GF-D8 (cell line): ENCODE data around the gene GFRA1.
"Not testable (repeated sequence)": the region's sequence is repeated elsewhere in the genome, so short reads cannot be mapped to it uniquely, and the experiment has no call there.

Source experiments
- DNase-seq: peaks from one replicate; lab custom pipeline; 2025; lab: John Stamatoyannopoulos, UW

The GFRA1 gene

DNA sequence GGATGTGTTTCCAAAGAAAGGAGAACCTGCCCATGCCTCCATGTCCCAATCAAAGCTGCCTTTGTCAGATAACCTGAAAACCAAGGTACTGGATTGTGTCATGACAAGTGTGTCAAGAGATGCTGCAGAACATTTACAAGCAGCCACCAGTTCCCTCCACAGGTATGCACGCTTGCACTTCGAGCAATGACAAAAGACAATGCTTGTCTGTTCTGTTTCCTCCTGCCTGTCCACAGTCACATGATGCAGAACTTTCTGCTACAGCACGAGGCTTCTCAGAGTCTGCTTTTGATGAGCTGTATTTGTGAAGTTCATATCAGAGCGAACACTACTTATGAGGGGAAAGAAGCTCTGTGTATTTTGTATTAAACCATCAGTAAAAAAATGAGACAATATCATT is 209.9 kb downstream of the GFRA1 start:
- DNase-seq: no peak

DNA sequence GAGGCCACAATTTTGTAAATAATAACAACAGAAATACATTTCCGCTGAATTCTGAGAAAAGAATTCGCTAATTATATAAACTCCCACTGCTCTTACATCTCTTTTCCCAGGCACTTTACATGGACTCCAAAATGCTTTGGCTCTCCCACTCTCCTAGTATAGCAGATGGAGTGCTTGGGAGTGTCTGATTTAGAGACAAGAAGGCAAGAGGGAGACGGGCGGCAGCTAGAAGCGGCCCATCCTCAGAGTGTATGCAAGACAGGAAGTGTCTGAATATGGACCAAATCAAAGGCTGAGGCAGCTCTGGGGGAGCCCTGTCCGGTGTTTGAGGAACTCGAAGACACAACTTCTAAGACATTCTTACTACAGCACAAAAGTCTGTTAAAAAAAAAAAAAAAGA is 212.1 kb downstream of the GFRA1 start:
- DNase-seq: no peak

DNA sequence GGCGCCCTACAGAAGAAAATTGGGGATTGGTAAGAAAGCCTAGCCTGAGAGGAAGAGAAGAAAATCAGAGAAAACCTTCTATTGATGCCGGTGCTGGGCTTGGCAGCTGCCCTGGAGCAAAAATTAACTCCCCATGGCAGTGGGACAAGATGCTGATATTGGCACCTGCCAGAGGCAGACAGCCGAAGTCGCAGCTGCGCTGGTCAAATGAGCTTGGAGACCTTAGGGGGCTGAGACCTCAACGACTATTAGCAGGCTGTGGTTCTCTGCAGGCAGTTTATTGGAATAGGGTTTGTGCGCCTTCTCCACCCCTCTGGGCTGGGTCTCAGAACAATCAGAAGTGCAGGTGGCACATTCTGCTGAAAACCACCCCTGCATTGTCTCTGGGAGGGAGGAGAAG is 213.7 kb downstream of the GFRA1 start:
- DNase-seq: no peak

DNA sequence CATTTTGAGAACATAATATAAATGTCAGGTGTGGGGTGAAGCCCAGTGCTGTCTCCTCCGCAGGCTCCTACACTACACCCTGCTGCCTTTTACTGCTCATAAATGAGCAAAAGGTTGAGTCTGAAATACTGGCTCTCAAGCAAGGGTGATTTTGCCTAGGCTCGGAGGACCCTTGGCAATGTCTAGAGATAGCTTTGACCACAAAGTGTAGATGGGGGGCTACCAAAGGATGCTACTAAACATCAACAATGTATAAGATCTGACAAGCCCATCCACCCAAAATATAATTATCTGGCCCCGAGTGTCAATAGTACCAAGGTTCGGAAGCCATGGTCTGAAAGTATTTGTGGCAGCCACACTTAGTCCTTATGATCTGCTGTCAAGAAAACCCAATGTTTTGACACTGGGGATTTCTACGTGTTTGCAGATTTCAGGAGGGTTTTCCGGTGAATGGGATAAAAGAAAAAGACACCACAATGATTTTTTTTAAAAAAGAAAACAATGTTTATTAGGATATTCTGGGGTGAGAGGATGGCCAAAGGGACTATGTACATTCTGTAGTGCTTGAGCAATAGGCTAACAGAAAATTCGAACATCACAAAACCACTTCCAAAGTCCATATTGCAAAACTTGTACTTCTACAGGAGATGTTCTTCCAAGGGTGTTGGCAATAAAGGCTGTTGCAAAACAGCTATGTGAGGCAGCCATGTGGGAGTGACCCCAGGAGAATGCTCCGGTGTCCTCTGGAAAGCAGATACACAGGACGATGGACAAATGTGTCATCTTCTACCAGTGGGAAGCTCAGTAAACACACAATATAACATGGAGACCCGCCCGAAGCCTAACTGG is 216.3 kb downstream of the GFRA1 start:
- no peak for DNase-seq

DNA sequence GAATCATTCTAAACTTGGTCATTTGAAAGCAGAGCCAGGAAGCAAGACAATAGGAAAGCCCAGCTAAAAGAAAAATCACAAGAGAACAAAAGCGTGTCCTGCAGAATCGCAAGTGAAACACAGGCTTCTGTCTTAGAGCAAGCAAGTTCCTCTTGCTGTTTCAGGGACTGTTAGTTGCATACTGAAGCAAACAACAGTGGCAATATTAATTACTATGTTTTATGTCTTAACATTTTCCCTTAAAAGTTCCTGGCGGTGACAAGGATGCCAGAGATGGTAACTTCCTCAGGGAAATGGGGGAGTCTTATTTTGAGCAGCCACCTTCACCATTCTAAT is 217.1 kb downstream of the GFRA1 start:
- DNase-seq: no peak

DNA sequence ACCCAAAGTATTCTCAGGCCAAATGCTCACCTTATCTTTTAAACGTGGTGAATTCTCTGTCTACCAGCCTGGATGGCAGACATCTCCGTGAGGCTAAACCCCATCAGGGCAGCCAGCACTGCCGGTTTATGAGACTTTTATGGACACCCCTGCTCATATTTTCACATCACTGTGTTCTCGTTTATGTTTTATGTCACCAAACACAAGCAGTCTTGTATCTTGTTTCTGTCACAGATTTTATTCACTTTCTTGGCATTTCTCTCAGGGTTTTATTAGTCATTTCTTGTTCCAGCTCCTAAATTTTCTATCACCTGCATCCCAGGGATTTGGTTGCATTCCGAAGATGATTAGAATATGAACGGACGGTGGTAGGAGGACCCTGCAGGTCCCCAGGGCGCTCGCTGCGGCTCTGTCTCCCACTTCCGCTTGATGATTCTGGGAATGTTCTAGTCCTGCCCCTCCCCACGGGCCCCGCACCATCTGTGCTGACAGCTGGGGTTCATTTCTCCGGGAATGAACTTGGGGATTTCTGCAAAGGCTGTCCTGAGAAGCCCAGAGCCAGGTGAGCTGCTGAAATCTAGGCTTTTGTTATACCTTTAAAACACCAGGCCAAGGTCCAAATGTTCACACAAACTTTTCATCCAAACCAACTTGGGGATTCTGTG is 217.6 kb downstream of the GFRA1 start:
- DNase-seq: no peak

DNA sequence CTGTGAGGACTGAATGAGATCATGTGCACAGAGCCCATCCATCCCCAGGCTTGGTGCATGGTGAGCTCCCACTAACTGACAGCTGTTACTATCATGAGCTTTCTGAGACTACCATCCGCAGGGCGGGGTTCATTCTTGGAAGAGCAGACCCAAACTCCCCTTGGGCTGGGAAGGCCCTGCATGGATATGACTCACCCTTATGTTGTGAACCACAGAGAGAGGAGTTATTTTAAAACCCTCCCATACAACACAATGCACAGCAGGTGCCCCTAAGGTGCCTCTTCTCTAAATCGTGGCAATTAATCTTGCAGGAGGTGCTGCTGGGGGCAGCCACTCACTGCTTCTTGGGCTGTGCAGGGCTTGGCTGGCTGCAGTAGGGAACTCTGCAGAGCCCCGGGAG is 219.1 kb downstream of the GFRA1 start:
- DNase-seq: no peak

DNA sequence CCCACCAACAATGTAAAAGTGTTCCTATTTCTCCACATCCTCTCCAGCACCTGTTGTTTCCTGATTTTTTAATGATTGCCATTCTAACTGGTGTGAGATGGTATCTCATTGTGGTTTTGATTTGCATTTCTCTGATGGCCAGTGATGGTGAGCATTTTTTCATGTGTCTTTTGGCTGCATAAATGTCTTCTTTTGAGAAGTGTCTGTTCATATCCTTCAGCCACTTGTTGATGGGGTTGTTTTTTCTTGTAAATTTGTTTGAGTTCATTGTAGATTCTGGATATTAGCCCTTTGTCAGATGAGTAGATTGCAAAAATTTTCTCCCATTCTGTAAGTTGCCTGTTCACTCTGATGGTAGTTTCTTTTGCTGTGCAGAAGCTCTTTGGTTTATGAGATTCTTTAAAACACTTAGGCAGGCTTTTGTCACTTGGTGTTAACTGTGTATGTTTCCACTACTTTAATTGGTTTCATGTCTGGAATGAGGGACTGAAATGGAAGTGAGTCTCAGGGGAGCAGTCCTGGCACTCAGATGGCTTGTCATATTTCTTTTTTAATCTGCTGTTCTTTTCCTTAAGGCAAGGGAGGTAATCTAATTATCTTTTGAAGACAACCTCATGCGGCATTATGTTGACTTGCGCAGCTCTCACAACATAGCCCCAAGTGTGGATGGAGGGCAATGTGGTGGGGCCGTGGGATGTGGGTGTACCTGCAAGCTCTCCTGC is 219.8 kb downstream of the GFRA1 start:
- DNase-seq: not testable (repeated sequence)

DNA sequence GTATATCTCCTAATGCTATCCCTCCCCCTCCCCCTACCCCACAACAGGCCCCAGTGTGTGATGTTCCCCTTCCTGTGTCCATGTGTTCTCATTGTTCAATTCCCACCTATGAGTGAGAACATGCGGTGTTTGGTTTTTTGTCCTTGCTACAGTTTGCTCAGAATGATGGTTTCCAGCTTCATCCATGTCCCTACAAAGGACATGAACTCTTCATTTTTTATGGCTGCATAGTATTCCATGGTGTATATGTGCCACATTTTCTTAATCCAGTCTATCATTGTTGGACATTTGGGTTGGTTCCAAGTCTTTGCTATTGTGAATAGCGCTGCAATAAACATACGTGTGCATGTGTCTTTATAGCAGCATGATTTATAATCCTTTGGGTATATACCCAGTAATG is 220.5 kb downstream of the GFRA1 start:
- DNase-seq: not testable (repeated sequence)

DNA sequence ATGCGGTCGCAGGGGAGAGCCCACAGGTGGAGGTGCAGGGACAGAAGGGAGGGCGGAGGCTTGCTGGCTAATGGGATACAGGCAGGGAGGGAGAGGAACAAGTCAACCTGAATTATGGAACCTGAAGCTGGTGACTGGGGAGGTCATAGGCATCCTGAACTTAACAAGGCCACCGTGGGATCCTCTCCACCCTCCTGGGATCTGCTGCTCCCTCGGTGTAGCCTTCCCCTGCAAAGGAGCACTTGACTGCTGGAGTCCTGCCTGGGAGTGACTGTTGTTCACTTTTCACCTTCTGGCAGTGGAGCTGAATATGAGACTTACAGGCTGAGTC is 223.1 kb downstream of the GFRA1 start:
- DNase-seq: no peak

DNA sequence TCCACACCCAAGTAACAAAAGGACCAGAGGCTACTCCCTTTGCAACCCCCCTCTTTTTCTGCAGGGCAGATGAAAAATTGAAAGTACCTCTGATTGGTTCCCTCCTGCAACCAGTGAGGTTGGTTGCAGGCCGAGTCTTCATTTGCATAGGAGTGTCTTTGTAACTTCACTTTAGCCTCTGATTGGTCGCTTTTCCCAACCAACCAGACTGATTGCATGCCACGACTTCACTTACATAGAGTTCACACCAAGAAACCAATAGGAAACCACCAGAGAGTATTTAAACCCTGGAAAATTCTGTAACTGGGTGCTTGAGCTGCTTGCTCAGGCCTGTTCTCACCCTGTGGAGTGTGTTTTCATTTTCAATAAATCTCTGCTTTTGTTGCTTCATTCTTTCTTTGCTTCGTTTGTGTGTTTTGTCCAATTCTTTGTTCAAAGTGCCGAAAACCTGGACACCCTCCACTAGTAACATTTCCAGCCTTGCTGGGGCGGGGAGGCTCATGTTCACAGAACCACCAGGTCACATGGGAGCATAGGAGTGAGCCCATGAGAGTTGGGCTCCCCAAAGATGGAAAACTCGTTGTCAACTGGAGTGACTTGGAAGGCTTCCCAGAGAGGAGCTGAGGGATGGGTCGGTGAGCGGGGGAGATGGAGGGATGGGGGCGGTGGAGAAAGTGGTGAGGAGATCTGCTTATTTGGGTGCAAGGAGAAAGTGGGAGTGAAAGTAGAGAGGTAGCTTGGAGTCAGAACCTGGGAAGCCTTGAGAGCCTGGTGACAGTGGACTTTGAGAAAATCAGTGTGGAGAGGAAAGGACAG is 223.6 kb downstream of the GFRA1 start:
- no peak for DNase-seq

DNA sequence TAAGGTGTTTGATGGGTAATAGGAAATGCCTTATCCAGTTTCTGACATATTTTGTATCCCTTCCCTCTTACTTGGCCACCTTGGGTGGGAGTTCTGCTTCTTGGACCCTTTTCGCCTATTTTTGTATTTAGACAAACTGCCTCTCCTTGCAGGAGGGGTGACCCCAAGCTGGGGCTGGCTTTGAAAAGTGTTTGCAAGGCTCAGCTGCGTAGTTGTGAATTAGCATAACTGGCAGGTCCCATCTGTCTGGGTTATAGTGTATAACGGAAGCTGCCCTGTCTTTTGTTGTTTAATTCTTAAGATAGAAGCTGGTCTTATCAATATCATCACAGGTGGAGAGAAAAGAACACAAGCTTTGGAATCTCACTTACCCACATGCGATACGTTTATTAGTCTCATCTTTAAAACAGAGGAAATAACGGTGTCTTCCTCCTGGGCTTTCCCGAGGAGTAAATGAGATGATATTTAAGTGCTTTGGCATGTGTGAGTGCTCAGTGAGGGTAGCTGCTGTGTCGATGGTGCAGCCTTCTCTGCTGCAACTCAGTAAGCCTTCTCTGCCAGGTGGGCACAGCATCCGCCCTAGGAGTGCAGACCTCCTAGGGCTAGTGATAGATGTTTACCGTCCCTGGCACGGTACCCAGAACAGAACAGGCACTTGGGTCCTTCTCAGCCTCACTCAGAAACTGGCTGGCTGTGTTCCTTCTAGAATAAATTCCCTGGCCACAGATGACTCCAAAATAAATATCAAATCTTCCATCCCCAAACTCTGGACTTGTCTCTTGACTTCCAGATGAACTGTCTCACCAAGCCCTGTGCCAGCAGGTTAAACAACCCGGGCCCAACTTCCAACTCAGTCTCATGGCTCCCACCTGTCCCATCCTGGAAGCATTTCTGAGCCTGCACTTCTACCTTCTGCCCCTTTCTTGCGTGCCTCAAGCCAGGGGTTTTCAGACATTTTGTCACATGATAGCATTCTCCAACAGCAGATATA is 227.3 kb downstream of the GFRA1 start:
- no peak for DNase-seq

DNA sequence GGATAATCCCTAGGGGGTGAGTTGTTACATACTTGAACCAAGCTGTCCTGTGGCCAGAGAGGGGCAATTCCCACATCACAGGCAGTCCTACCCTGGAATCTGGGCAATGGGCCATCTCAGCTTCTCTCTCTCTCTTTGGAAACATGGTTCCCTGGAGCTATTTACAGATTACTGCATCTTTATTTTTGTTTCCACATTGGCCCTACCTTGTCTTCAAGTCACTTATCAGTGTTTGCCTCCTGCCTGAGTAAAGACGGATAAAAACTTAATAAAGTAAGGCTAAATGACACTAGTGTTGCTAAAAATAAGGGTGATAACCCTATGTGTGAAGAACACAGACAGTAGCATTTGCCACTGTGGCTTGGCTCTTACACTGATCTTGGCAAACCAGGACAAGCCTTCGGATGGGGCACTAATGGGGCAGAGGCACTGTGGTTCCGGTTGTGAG is 228.2 kb downstream of the GFRA1 start:
- DNase-seq: no peak

DNA sequence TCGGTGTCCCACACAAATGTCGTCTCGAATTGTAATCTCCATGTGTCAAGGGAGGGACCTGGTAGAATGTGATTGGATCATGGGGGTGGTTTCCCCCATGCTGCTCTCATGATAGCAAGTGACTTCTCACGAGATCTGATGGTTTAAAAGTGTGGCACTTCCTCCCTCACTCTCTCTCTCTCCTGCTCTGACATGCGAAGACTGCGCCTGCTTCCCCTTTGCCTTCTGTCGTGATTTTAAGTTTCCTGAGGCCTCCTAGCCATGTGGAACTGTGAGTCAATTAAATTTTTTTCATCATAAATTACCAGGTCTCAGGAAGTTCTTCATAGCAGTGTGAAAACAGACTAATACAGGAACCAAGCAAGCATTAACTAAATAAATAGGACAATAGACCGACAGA is 229.1 kb downstream of the GFRA1 start:
- DNase-seq: no peak

DNA sequence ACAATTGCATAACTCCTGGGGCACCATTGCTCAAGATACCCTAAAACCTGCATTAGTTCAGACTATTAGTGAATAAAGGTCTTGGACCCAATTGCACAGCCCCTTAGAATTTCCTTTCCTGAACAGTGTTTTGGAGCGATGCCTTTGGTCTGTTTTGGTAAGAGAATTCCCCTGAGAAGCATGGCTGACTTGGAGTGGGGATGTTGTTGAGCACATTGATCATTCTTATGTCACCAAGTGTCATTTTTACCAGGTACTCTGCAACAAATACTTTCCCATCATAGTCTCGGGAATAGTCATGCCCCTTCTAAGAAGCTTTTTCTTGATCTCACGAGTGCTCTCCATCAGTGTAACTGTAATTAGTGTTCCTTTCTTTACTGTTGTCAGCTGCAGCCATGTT is 229.7 kb downstream of the GFRA1 start:
- no peak for DNase-seq

DNA sequence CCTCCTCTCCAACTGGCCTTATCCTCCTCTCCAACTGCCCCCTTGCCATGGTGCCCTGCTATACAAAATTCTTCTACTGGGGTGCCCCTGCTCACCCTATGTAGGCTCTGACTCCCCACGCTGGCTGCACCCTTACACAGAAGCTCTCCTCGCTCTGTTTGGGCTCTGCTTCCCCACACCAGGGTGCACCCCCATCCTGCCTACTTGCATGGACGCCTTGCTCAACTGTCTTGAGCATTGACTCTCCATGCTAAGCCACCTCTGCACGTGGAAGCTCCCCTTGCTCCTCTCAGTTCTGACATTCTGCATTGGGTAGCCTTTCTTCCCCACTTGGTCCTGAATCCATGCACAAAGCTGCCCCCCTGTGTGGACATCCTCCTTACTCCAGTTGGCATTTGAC is 231.1 kb downstream of the GFRA1 start:
- no peak for DNase-seq

DNA sequence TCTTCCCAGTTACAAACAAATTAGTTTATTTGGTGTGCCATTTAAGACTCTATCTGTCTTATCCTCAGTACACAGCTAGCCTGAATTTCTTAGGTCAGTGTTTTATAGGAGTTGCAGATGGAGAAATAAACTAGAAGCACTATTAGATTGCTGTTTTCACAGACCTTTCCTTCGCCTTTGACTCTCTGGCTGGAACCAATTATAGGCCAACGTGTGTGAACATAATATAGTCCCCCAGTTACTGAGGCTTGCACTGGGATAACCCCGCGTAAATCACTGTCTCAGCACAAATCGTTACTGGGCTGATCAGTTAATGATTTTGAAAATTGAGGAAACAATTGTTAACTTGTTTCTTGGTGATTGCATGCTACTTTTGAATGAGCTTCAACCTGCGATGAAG is 233.4 kb downstream of the GFRA1 start:
- no peak for DNase-seq

DNA sequence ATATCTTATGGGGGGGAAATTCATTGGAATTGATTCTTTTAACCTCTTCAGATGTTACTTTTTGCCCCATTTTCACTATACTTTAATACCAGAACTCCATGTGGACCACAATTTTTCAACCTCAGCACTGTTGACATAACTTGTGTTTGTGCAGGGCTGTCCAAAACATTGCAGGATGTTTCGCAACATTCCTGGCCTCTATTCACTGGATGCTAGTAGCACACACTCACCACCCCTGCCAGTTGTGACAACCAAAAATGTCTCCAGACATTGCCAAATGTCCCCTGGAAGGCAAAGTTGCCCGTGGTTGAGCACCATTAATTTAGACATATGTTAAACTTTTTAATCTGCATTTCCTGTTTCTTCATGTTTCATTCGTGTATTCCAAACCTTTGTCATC is 234.7 kb downstream of the GFRA1 start:
- no peak for DNase-seq

DNA sequence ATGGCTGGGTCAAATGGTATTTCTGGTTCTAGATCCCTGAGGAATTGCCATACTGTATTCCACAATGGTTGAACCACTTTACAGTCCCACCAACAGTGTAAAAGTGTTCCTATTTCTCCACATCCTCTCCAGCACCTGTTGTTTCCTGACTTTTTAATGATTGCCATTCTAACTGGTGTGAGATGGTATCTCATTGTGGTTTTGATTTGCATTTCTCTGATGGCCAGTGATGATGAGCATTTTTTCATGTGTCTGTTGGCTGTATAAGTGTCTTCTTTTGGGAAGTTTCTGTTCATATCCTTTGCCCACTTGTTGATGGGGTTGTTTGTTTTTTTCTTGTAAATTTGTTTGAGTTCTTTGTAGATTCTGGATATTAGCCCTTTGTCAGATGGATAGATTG is 237.6 kb downstream of the GFRA1 start:
- DNase-seq: not testable (repeated sequence)

DNA sequence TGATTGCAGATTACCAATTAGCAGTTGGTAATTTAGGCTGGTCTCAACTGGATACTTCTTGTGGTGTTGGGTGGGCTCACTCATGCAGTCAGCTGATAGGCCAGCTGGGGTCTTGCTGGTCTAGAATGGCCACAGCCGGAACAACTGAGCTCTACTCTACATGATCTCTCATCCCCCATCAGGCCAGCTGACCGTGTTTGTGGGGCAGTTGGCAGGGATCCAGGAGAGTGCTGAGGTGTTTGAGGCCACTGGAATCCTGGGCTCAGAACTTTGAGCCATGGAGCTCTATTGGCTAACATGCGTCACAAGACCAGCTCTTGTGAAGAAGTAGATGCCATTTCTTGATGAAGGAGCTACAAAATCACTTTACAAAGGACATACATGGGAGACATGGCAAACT is 242.4 kb downstream of the GFRA1 start:
- no peak for DNase-seq

DNA sequence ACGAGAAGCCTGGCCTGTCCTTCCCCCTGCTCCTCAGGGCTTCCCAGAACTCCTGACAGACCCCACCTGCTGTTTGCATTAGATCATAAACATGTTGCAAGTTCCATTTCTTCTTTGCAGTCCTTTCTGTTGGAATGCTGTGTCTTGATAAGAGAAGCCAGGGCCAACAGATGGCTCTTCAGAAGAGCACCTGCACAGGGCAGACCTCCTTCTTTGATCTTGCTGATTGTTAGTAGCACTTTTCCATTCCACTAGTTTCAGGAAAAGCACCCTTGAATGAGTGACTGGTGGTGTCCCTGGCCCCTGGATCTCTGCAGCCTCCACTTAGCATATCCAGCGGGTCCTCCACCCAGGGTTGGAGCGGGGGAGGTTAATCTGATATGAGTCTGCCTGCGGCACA is 243.2 kb downstream of the GFRA1 start:
- no peak for DNase-seq
